ENCODE measurements around the gene CHPF2.

CHPF2 gene

GRCh38 chr7:151232091-151232916, at the start of gene CHPF2:
CHPF2 (plus strand) TSS chr7:151232483; CDS start chr7:151234012, 1,529 bp downstream.
- DNase-seq: peak; percentile 88

- DNase-seq: no peak
These were observed 46.3 kb upstream of the CHPF2 start for GRCh38 chr7:151185762-151186639.

- DNase-seq: no peak
These were observed 45.5 kb upstream of the CHPF2 start, which contains the start of gene ASB10 for GRCh38 chr7:151186640-151187408. ASB10 (minus strand) TSS chr7:151187250; CDS start chr7:151187130, 120 bp downstream.

- no peak for DNase-seq
These were observed 44.7 kb upstream of the CHPF2 start for GRCh38 chr7:151187409-151188251.

- no peak for DNase-seq
These were observed 44.1 kb upstream of the CHPF2 start for GRCh38 chr7:151188252-151188542.

GRCh38 chr7:151189038-151189437, 43.2 kb upstream of the CHPF2 start:
- DNase-seq: no peak

GRCh38 chr7:151191544-151191943, 40.7 kb upstream of the CHPF2 start:
- no peak for DNase-seq

GRCh38 chr7:151192002-151192539, 40.2 kb upstream of the CHPF2 start:
- no peak for DNase-seq

GRCh38 chr7:151193203-151193978, 38.9 kb upstream of the CHPF2 start:
- DNase-seq: no peak

GRCh38 chr7:151194188-151194587, 38.1 kb upstream of the CHPF2 start:
- DNase-seq: no peak

GRCh38 chr7:151195616-151196450, 36.5 kb upstream of the CHPF2 start:
- no peak for DNase-seq

- no peak for DNase-seq
These were observed 34.4 kb upstream of the CHPF2 start for GRCh38 chr7:151197932-151198331.

GRCh38 chr7:151198945-151199848, 33.1 kb upstream of the CHPF2 start:
- DNase-seq: no peak

- no peak for DNase-seq
These were observed 30.9 kb upstream of the CHPF2 start for GRCh38 chr7:151201344-151201743.

GRCh38 chr7:151201751-151202150, 30.5 kb upstream of the CHPF2 start:
- DNase-seq: no peak

- no peak for DNase-seq
These were observed 29.4 kb upstream of the CHPF2 start for GRCh38 chr7:151202836-151203235.

GRCh38 chr7:151204383-151205032, 27.8 kb upstream of the CHPF2 start:
- DNase-seq: no peak

- DNase-seq: no peak
These were observed 26.6 kb upstream of the CHPF2 start for GRCh38 chr7:151205730-151206129.
